SU-DHL-6 (cell line): ENCODE results near the gene PSMB5.

ENCODE experiments used
- H2AFZ ChIP-seq: fragments of 200-600 bp; sonication (generic); 2 replicates; pipeline ENCODE4 v1.6.1; 2014; ENCODE audit warnings: low read depth, mild to moderate bottlenecking, moderate library complexity, mixed read lengths, antibody characterized with exemption, low read length; ENCODE audit not compliant: severe bottlenecking
- H3F3A ChIP-seq: fragments of 200-600 bp; shearing (Covaris generic); 2 replicates; pipeline ENCODE4 v1.6.0; 2016; ENCODE audit warnings: antibody characterized with exemption, mild to moderate bottlenecking; ENCODE audit not compliant: insufficient read depth
- H3K27ac ChIP-seq: fragments of 200-600 bp; sonication (generic); 2 replicates; pipeline ENCODE4 v1.5.1; 2016; ENCODE audit warnings: low read depth, mild to moderate bottlenecking, low read length, moderate library complexity, mixed read lengths
- H3K27me3 ChIP-seq: fragments of 200-600 bp; sonication (generic), shearing (Covaris generic); 2 replicates; pipeline ENCODE4 v1.6.0; 2014; ENCODE audit warnings: mild to moderate bottlenecking, low read length
- H3K36me3 ChIP-seq: fragments of 200-600 bp; sonication (generic); 2 replicates; pipeline ENCODE4 v1.6.1; 2014; ENCODE audit warnings: mild to moderate bottlenecking, low read length, mixed read lengths
- H3K4me2 ChIP-seq: fragments of 300-600, 200-600 bp; shearing (Covaris generic), sonication (generic); 2 replicates; pipeline ENCODE4 v1.6.0; 2014; ENCODE audit warnings: low read length, low read depth, mild to moderate bottlenecking; ENCODE audit not compliant: poor library complexity, severe bottlenecking
- H3K4me3 ChIP-seq: fragments of 200-600 bp; sonication (generic); 2 replicates; pipeline ENCODE4 v1.5.1; 2014; ENCODE audit warnings: antibody characterized with exemption, low read length, mild to moderate bottlenecking, mixed read lengths; ENCODE audit not compliant: insufficient read depth, poor library complexity, severe bottlenecking
- H3K79me2 ChIP-seq: fragments of 200-600 bp; sonication (generic); 2 replicates; pipeline ENCODE4 v1.6.1; 2014; ENCODE audit warnings: mild to moderate bottlenecking, low read length, moderate library complexity; ENCODE audit not compliant: insufficient read depth
- H3K9ac ChIP-seq: fragments of 200-600 bp; sonication (generic); 2 replicates; pipeline ENCODE4 v1.7.0; 2014; ENCODE audit warnings: mild to moderate bottlenecking, low read length
- H3K9me2 ChIP-seq: fragments of 200-600 bp; sonication (generic); replicated peaks from 2 replicates; pipeline ENCODE4 v1.6.1; 2014; ENCODE audit warnings: low read length; ENCODE audit not compliant: insufficient read depth
- H3K9me3 ChIP-seq: fragments of 200-600 bp; sonication (generic); 2 replicates; pipeline ENCODE4 v1.6.1; 2014; ENCODE audit warnings: low read length, mixed read lengths; ENCODE audit not compliant: insufficient read depth
- H4K20me1 ChIP-seq: fragments of 200-600 bp; sonication (generic); 2 replicates; pipeline ENCODE4 v1.6.1; 2014; ENCODE audit warnings: low read depth, mild to moderate bottlenecking, antibody characterized with exemption, low read length, moderate library complexity, mixed read lengths
- EZH2phosphoT487 ChIP-seq: fragments of 200-600 bp; sonication (generic), shearing (Covaris generic); conservative IDR thresholded peaks from 2 replicates; pipeline ENCODE4 v1.6.1; 2018; ENCODE audit warnings: mild to moderate bottlenecking, antibody characterized with exemption, low read length, moderate library complexity, mixed read lengths
- TF ChIP-seq, protein P1 (sequence below): fragments of 200-600 bp; sonication (generic); IDR thresholded peaks from one replicate; pipeline ENCODE4 v1.5.1; 2017; ENCODE audit warnings: antibody characterized with exemption, mild to moderate bottlenecking, low read length, moderate library complexity; ENCODE audit not compliant: insufficient read depth, poor library complexity, severe bottlenecking

The PSMB5 gene

DNA sequence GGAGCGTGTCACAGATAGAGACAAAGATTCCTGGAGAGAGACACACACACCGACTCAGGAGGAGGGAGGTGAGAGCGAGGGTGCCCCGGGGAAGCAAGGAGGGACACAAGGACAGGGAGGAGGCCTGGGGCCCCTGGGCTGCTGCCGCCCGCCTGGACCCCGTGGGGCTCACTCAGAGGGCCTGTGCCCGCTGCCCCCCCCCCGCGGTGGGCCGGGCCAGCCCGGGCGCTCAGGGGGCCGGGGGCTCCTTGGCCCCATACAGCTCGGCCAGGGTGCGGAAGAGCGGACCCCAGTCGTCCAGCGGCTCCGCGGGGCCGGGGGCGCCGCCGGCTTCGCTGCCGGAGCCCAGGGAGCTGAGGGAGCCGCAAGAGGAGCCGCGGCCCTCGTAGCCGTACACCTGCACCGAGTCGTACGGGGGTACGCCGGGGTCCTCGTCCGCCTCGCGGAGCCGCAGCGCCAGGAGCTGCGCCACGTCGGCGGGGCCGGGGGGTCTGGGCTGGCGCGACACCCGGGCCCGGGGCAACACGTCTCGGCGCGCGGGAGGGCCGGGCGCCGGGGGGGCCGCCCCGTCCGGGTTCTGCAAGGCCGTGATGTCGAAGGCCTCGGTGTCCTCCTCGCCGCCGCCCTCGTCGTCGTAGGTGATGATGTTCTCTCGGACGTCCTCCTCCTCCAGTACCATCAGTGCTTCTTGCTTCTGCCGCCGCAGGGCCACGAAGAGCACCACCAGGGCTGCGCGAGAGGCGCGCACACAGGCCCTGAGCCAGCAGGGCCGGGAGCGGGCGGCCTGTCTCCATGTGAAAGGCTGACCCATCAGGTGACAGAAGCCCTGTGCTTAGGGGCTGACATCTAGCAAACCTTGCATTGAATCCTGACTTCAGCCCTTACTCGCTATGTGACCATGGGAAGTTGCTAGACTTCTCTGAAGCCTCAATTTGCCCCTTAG lies 13.3 kb upstream of the PSMB5 start:
- no peak for TF ChIP-seq EZH2phosphoT487
- TF ChIP-seq, protein P1, sequence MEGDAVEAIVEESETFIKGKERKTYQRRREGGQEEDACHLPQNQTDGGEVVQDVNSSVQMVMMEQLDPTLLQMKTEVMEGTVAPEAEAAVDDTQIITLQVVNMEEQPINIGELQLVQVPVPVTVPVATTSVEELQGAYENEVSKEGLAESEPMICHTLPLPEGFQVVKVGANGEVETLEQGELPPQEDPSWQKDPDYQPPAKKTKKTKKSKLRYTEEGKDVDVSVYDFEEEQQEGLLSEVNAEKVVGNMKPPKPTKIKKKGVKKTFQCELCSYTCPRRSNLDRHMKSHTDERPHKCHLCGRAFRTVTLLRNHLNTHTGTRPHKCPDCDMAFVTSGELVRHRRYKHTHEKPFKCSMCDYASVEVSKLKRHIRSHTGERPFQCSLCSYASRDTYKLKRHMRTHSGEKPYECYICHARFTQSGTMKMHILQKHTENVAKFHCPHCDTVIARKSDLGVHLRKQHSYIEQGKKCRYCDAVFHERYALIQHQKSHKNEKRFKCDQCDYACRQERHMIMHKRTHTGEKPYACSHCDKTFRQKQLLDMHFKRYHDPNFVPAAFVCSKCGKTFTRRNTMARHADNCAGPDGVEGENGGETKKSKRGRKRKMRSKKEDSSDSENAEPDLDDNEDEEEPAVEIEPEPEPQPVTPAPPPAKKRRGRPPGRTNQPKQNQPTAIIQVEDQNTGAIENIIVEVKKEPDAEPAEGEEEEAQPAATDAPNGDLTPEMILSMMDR = no peak
- Histone ChIP-seq H2AFZ (no peak overlapping the region), H4K20me1 (no peaks in the 10 kb centered on the region), H3K27ac (no peak overlapping the region), H3K36me3 (no peaks in the 10 kb centered on the region), H3K27me3 (no peaks in the 10 kb centered on the region), H3K9ac (no peak overlapping the region), H3K4me3 (no peak overlapping the region), H3K4me2 (no peak overlapping the region), H3K9me2 (no peaks in the 10 kb centered on the region), H3K79me2 (no peaks in the 10 kb centered on the region), H3F3A (no peaks in the 10 kb centered on the region), H3K9me3 (no peaks in the 10 kb centered on the region)

DNA sequence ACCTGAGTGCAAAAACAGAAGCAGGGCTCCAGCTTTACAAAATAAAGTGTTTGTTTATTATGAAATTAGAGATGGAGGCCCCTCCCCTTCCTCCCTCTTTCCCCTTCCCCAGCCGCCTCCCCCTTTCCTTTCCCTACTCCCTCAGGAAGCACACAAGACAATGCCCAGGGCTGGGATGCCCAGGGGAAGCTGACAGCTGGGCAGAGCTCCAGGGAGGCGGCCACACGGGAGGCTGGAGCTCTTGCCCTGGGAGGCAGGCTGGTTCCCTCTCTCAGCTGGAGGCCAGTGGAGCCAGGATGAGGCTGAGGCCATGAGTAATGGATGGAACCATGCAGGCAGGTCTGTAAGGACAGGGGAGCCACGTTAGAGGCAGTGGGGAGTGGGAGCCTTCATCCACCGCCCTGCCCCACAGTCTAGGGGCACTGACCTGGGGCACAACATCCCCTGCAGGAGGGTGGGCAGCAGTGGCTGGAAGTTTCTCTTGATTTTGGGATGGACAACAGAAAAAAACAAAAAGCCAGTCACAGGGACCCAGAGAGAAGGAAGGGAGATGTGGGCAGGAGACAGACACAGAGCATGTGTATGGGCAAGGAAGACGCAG lies 12.4 kb upstream of the PSMB5 start:
- Histone ChIP-seq H3K4me3 (no peak overlapping the region), H3K9me2 (no peaks in the 10 kb centered on the region), H3K4me2 (no peak overlapping the region), H3K27me3 (no peaks in the 10 kb centered on the region), H3K79me2 (no peaks in the 10 kb centered on the region), H3F3A (no peaks in the 10 kb centered on the region), H3K36me3 (no peaks in the 10 kb centered on the region), H3K27ac (no peak overlapping the region), H3K9me3 (no peaks in the 10 kb centered on the region), H3K9ac (no peak overlapping the region), H4K20me1 (no peaks in the 10 kb centered on the region), H2AFZ (no peak overlapping the region)
- TF ChIP-seq, protein P1 = no peak

DNA sequence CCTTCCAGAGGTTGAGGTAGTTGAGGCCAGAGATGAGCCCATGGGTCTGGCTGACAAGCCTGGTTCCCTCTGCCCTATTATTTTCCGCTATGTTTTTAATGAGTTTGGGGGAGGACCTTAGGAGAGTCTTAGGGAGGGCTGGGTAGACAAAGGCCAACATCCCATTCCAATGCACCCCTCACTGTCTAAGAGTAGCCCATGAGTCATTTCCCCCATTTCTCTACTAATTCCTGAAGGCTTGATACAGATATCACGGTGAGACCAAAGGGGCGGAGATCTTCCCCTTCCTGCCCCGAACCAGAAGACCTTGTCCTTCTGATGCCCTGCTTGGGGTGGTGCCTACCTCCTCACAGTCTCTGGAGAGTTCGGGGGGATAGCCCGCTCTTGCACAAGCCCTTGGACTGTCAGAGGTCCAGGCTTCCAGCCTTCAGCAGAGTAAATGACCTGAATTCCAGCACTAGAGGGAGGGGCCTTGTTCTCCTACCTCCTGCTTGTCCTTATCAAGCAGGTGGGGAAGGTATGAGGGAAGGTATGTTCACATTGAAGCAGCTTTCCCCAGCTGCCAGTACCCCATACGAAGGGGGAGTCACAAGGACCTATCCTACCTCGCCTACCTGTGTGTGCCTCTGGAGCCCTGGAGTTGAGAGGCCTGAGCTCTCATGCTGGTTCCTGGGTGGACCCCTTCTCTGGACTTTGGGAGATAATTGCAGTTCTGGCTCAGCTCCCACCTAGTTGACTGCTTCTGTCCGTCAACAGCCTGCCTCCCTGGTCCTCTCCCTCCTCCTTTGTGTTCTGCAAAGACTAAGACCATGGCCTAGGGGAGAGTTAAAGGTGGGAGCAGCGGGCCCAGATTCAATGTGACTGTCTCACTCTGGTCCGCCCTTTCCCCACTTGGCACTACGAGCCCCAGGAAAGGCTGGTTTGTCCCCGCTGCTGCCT lies 11.0 kb upstream of the PSMB5 start:
- no peak overlapping the region for H3K4me2 ChIP-seq
- no peaks in the 10 kb centered on the region for H3K36me3 ChIP-seq
- no peaks in the 10 kb centered on the region for H3F3A ChIP-seq
- H3K9ac ChIP-seq = no peak overlapping the region
- no peaks in the 10 kb centered on the region for H3K9me2 ChIP-seq
- TF ChIP-seq, protein P1 = no peak
- no peak overlapping the region for H2AFZ ChIP-seq
- no peak overlapping the region for H3K27ac ChIP-seq
- no peaks in the 10 kb centered on the region for H3K27me3 ChIP-seq
- no peaks in the 10 kb centered on the region for H3K79me2 ChIP-seq
- H3K4me3 ChIP-seq = no peak overlapping the region
- no peaks in the 10 kb centered on the region for H3K9me3 ChIP-seq
- H4K20me1 ChIP-seq = no peaks in the 10 kb centered on the region
